ENCODE results near the gene IL17RB. TPM values are rescaled to one million over a fixed set of nuclear protein-coding genes. Genes with fewer than 3 reads are reported as not detected.

The IL17RB gene
- total RNA-seq, 3 donors from 2014 or later: 0.64 to 61.6 (median 46.5) TPM

- DNase-seq (ENCODE audit: low spot score in 2 of 2): no peak
- intact Hi-C loops (cut with DNase I; ENCODE audit: low total_unique reads): no loop called here
- Histone ChIP-seq H3K4me3 (no peak overlapping the region), H3K9me3 (no peaks in the 10 kb centered on the region), H3K27ac (no peak overlapping the region), H3K27me3 (no peaks in the 10 kb centered on the region), H3K4me1 (no peaks in the 10 kb centered on the region), H3K36me3 (no peaks in the 10 kb centered on the region)
- TF ChIP-seq POLR2AphosphoS5 (IDR thresholded peaks at IDR 0.05): no peak
- no peak for TF ChIP-seq CTCF (IDR thresholded peaks at IDR 0.05)
Observed at GRCh38 chr3:53829605-53830004, 16.8 kb upstream of the IL17RB start.

DNA sequence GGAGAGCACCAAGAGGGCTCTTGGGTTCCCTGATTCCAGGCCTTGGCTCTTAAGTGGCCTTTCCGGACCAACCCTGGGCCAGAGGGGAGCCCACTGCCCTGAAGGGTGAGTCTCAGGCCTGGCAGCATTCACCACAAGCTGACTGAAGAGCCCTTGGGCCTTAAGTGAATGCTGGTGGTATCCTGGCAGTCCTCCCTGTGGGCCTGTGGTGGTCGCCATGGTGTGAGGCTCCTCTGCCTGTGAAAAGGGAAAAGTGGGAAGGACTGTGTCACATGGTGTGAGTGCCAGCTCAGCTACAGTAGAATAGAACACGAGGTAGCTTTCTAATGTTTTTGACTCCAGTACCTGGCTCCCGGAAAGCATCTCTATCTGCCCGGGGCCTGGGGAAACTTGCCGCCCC, 15.4 kb upstream of the IL17RB start:
- Histone ChIP-seq H3K4me1 (no peaks in the 10 kb centered on the region), H3K9me3 (no peaks in the 10 kb centered on the region), H3K27ac (no peak overlapping the region), H3K36me3 (no peaks in the 10 kb centered on the region), H3K27me3 (no peaks in the 10 kb centered on the region), H3K4me3 (no peak overlapping the region)
- no peak for DNase-seq (ENCODE audit: low spot score in 2 of 2)
- TF ChIP-seq POLR2AphosphoS5 (IDR thresholded peaks at IDR 0.05) (no peak), POLR2A (IDR thresholded peaks at IDR 0.05) (no peak), CTCF (IDR thresholded peaks at IDR 0.05) (no peak)
- intact Hi-C loops (cut with DNase I; ENCODE audit: low total_unique reads): no loop called here

- H3K27ac ChIP-seq: no peak overlapping the region
- no peaks in the 10 kb centered on the region for H3K36me3 ChIP-seq
- DNase-seq (ENCODE audit: low spot score in 2 of 2): no peak
- no peaks in the 10 kb centered on the region for H3K4me1 ChIP-seq
- TF ChIP-seq POLR2A (IDR thresholded peaks at IDR 0.05): no peak
- TF ChIP-seq POLR2AphosphoS5 (IDR thresholded peaks at IDR 0.05): no peak
- TF ChIP-seq CTCF (IDR thresholded peaks at IDR 0.05): no peak
- no peaks in the 10 kb centered on the region for H3K9me3 ChIP-seq
- no peak overlapping the region for H3K4me3 ChIP-seq
- intact Hi-C loops (cut with DNase I; ENCODE audit: low total_unique reads): no loop called here
- H3K27me3 ChIP-seq: no peaks in the 10 kb centered on the region
Observed at GRCh38 chr3:53833053-53833645, 13.2 kb upstream of the IL17RB start.

DNA sequence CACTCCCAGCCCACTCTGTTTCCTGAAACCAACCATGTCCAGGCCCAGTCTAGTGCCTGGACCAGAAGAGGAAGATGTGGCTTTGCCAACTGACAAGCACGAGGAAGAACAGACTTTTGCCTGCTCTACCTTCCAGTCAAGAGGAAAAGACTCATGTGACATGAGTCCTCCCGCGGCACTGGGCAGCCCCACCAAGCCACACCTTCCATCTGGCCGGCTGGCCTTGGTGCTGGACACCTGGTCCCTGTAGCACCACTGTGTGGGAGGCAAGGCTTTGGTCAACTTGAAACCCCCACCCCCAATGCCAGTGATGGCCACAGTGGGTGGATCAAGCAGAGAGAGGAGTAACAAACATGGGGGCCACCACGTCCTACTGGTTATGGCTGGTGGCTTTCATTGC, 12.7 kb upstream of the IL17RB start:
- Histone ChIP-seq H3K27me3 (no peaks in the 10 kb centered on the region), H3K27ac (no peak overlapping the region), H3K4me3 (no peak overlapping the region), H3K4me1 (no peaks in the 10 kb centered on the region), H3K9me3 (no peaks in the 10 kb centered on the region), H3K36me3 (no peaks in the 10 kb centered on the region)
- DNase-seq (ENCODE audit: low spot score in 2 of 2): no peak
- TF ChIP-seq CTCF (IDR thresholded peaks at IDR 0.05) (no peak), POLR2A (IDR thresholded peaks at IDR 0.05) (no peak), POLR2AphosphoS5 (IDR thresholded peaks at IDR 0.05) (no peak)
- intact Hi-C loops (cut with DNase I; ENCODE audit: low total_unique reads): no loop called here

- H3K4me3 ChIP-seq: no peak overlapping the region
- DNase-seq (ENCODE audit: low spot score in 2 of 2): no peak
- H3K9me3 ChIP-seq: no peaks in the 10 kb centered on the region
- H3K36me3 ChIP-seq: no peaks in the 10 kb centered on the region
- TF ChIP-seq POLR2AphosphoS5 (IDR thresholded peaks at IDR 0.05) (no peak), POLR2A (IDR thresholded peaks at IDR 0.05) (no peak), CTCF (IDR thresholded peaks at IDR 0.05) (no peak)
- no peaks in the 10 kb centered on the region for H3K27me3 ChIP-seq
- intact Hi-C loops (cut with DNase I; ENCODE audit: low total_unique reads): no loop called here
- H3K4me1 ChIP-seq: no peaks in the 10 kb centered on the region
- no peak overlapping the region for H3K27ac ChIP-seq
Observed at GRCh38 chr3:53834429-53835095, 11.8 kb upstream of the IL17RB start.

All from breast epithelium (tissue), 4 donors.